ENCODE results near the gene PCDHGB3. TPM values are rescaled to one million over a fixed set of nuclear protein-coding genes. Genes with fewer than 3 reads are reported as not detected.
A peak's percentile ranks its signal among the peaks of the same experiment; 100 is the strongest.
"Not testable (repeated sequence)": the region's sequence is repeated elsewhere in the genome, so short reads cannot be mapped to it uniquely, and the experiment has no call there.

PCDHGB3 gene
- total and polyA plus RNA-seq, 10 of the 15 experiments (the other 5 are each of a cell fraction or from before 2014, with no cell fraction given), result 0.12 to 0.50 (median 0.20) TPM; not detected in 4

GRCh38 chr5:141384471-141385267 is 14.6 kb downstream of the PCDHGB3 start (continued):
- TF ChIP-seq SUPT20H (IDR thresholded peaks at IDR 0.05; ENCODE audit: borderline replicate concordance, control insufficient read depth, low read depth, low read length), result no peak
- TF ChIP-seq SMAD5 (IDR thresholded peaks at IDR 0.05; ENCODE audit: low read depth), result no peak

- RAD21 ChIA-PET (ENCODE audit: unreplicated experiment); in situ Hi-C loops (cut with MboI); H3K9me3 ChIP-seq (replicated peaks; ENCODE audit: control insufficient read depth, insufficient read depth, low read length); BruUV-seq (replicated peaks); H3K4me1 ChIP-seq (ENCODE audit: control insufficient read depth, insufficient read depth, low read length); H3K4me3 ChIP-seq; H3K27ac ChIP-seq (ENCODE audit: control insufficient read depth, insufficient read depth); POLR2A ChIA-PET; H3K36me3 ChIP-seq (ENCODE audit: control insufficient read depth in 2 of 2, insufficient read depth in 2 of 2, low read length in 1 of 2); intact Hi-C loops (cut with micrococcal nuclease; ENCODE audit: unreplicated experiment); H2AFZ ChIP-seq (ENCODE audit: control insufficient read depth, low read depth, low read length); H3K9ac ChIP-seq (ENCODE audit: control insufficient read depth, insufficient read depth, low read length); H4K20me1 ChIP-seq (ENCODE audit: control insufficient read depth, insufficient read depth); H3K4me2 ChIP-seq (ENCODE audit: control insufficient read depth, insufficient read depth); DNase-seq (ENCODE audit: low read depth, low spot score); H3K27me3 ChIP-seq (replicated peaks in 1 of 2; ENCODE audit: control insufficient read depth in 2 of 2, insufficient read depth in 2 of 2, low read length in 1 of 2); H3K79me2 ChIP-seq (ENCODE audit: control insufficient read depth, insufficient read depth, low read length): not testable (repeated sequence)
- FAIRE-seq (peak; percentile 23), ATAC-seq (peak; percentile 77)
- ChIA-PET CTCF (interaction anchor here (1.2 to 1.7 kb wide), 3 partner anchors 13 to 176 kb away, joined by 3 to 6 read pairs (median 4); partner anchors contain the start of gene PCDHGA10), SMC1A (ENCODE audit: uncharacterized antibody, unreplicated experiment) (interaction anchor here (1.4 kb wide), 1 partner anchor 176 kb away, joined by 6 read pairs; no protein-coding TSS in a partner anchor)
- WGBS (ENCODE audit: insufficient coverage, insufficient replicate concordance, low lambda C conversion rate, missing lambda C conversion rate), result 2% methylated on average over 18 of the region's 40 CpGs
- TF ChIP-seq, protein P1, sequence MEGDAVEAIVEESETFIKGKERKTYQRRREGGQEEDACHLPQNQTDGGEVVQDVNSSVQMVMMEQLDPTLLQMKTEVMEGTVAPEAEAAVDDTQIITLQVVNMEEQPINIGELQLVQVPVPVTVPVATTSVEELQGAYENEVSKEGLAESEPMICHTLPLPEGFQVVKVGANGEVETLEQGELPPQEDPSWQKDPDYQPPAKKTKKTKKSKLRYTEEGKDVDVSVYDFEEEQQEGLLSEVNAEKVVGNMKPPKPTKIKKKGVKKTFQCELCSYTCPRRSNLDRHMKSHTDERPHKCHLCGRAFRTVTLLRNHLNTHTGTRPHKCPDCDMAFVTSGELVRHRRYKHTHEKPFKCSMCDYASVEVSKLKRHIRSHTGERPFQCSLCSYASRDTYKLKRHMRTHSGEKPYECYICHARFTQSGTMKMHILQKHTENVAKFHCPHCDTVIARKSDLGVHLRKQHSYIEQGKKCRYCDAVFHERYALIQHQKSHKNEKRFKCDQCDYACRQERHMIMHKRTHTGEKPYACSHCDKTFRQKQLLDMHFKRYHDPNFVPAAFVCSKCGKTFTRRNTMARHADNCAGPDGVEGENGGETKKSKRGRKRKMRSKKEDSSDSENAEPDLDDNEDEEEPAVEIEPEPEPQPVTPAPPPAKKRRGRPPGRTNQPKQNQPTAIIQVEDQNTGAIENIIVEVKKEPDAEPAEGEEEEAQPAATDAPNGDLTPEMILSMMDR (IDR thresholded peaks at IDR 0.05 in 2 of 3, conservative IDR thresholded peaks at IDR 0.05 in 1 of 3; ENCODE audit: control insufficient read depth in 2 of 3, extremely low read depth in 1 of 3, insufficient read depth in 1 of 3, low read depth in 3 of 3, low read length in 3 of 3), result peak; percentile 35 to 40 (median 39); a peak in 5 of 6 replicates
Measured at GRCh38 chr5:141387557-141388311, 17.7 kb downstream of the PCDHGB3 start, which contains the start of gene PCDHGB4. PCDHGB4 (plus strand) TSS chr5:141387698; CDS start chr5:141387885, 187 bp downstream.
